Measurements from ENCODE around the gene HOXD13.

Gene HOXD13

GRCh38 chr2:176121190-176122051, 28.9 kb downstream of the HOXD13 start:
- no peak for DNase-seq (ENCODE audit: low read depth)

- DNase-seq (ENCODE audit: low read depth) = no peak
Observed at GRCh38 chr2:176122052-176122682, 29.6 kb downstream of the HOXD13 start.

GRCh38 chr2:176122683-176123410, 30.3 kb downstream of the HOXD13 start, which contains the start of gene HOXD9:
Gene HOXD9, plus strand, starts transcription at chr2:176122719. Its CDS starts 50 bp downstream, at chr2:176122769.
- peak; percentile 34 for DNase-seq (ENCODE audit: low read depth)

GRCh38 chr2:176123411-176124109, 31.0 kb downstream of the HOXD13 start:
- DNase-seq (ENCODE audit: low read depth) = no peak

GRCh38 chr2:176124110-176124946, 31.8 kb downstream of the HOXD13 start:
- no peak for DNase-seq (ENCODE audit: low read depth)

GRCh38 chr2:176124947-176125771, 32.6 kb downstream of the HOXD13 start:
- DNase-seq (ENCODE audit: low read depth) = no peak

- DNase-seq (ENCODE audit: low read depth) = no peak
Observed at GRCh38 chr2:176125772-176126054, 33.2 kb downstream of the HOXD13 start.

- peak; percentile 57 for DNase-seq (ENCODE audit: low read depth)
Observed at GRCh38 chr2:176126929-176127773, 34.6 kb downstream of the HOXD13 start.

- DNase-seq (ENCODE audit: low read depth) = no peak
Observed at GRCh38 chr2:176127774-176128072, 35.2 kb downstream of the HOXD13 start.

- DNase-seq (ENCODE audit: low read depth) = no peak
Observed at GRCh38 chr2:176128172-176128981, 35.9 kb downstream of the HOXD13 start.

- DNase-seq (ENCODE audit: low read depth) = peak; percentile 64
Observed at GRCh38 chr2:176128982-176129796, 36.7 kb downstream of the HOXD13 start, which contains the start of gene HOXD8. Gene HOXD8, plus strand, starts transcription at chr2:176129705. Its CDS starts 662 bp downstream, at chr2:176130367.

GRCh38 chr2:176129813-176130146, 37.3 kb downstream of the HOXD13 start:
- no peak for DNase-seq (ENCODE audit: low read depth)

- peak; percentile 43 for DNase-seq (ENCODE audit: low read depth)
Observed at GRCh38 chr2:176130147-176130956, 37.8 kb downstream of the HOXD13 start.

GRCh38 chr2:176130957-176131847, 38.7 kb downstream of the HOXD13 start:
- no peak for DNase-seq (ENCODE audit: low read depth)

- no peak for DNase-seq (ENCODE audit: low read depth)
Observed at GRCh38 chr2:176131848-176132158, 39.3 kb downstream of the HOXD13 start.

Data from EH (cell line).